Nephron progenitor cell (in vitro differentiated cells): ENCODE data around the gene USP6.
"Not testable (repeated sequence)": the region's sequence is repeated elsewhere in the genome, so short reads cannot be mapped to it uniquely, and the experiment has no call there.

Experiments
- DNase-seq: peaks from one replicate; pipeline ENCODE4 v3.0.0; 2021
- H3K27ac Mint-ChIP-seq: 2 replicates; pipeline ENCODE4 v1.8.0; 2021; ENCODE audit warnings: mild to moderate bottlenecking, moderate library complexity, mixed read lengths
- H3K27me3 Mint-ChIP-seq: 2 replicates; pipeline ENCODE4 v1.8.0; 2021; ENCODE audit warnings: mild to moderate bottlenecking, low read depth, mixed read lengths; ENCODE audit not compliant: poor library complexity
- H3K36me3 Mint-ChIP-seq: 2 replicates; pipeline ENCODE4 v1.8.0; 2021; ENCODE audit warnings: low read depth, mixed read lengths
- H3K4me1 Mint-ChIP-seq: 2 replicates; pipeline ENCODE4 v1.8.0; 2021; ENCODE audit warnings: mixed read lengths
- H3K4me3 Mint-ChIP-seq: 2 replicates; pipeline ENCODE4 v1.8.0; 2021; ENCODE audit warnings: mild to moderate bottlenecking, moderate library complexity, mixed read lengths
- H3K9me3 Mint-ChIP-seq: 2 replicates; pipeline ENCODE4 v1.8.0; 2021; ENCODE audit warnings: mild to moderate bottlenecking, moderate library complexity, mixed read lengths
- TF ChIP-seq, protein P1 (sequence below): fragments of 200-600 bp; sonication (generic); IDR thresholded peaks from 2 replicates; pipeline ENCODE4 v1.5.0; 2021; ENCODE audit warnings: antibody characterized with exemption

Gene USP6

DNA sequence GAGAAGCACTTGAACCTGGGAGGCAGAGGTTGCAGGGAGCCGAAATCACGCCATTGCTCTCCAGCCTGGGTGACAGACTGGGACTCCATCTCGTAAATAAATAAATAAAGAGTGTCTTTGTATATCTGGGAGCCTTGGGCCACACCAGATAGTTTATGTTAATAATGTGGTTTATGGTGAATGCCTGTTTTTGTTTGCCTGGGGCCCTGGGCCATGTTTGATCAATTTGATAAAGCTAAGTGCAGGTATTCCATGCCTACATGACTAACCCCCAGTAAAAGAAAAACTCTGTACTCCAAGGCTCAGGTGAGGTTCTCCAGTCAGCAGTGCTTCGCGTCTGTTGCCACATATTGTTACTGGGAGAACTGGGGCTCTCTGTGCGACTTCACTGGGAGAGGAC is 103.7 kb downstream of the USP6 start:
- no peak overlapping the region for H3K27ac Mint-ChIP-seq

DNA sequence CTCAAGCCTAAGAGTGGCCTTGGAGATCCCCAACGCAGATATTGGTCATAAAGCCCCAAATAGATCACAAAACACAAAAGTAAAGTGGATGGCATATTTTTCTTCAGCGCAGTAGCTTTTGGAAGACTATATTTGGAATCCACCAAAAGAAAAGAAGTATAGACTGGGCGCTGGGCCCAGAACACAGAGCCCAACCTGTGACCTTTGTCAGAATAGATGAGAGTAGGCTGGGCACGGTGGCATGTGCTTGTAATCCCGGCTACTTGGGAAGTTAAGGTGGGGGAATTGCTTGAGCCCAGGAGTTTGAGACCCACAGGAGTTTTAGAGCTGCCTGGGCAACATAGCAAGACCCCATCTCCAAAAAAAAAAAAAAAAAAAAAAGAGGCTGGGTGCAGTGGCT is 104.2 kb downstream of the USP6 start:
- TF ChIP-seq, protein P1, sequence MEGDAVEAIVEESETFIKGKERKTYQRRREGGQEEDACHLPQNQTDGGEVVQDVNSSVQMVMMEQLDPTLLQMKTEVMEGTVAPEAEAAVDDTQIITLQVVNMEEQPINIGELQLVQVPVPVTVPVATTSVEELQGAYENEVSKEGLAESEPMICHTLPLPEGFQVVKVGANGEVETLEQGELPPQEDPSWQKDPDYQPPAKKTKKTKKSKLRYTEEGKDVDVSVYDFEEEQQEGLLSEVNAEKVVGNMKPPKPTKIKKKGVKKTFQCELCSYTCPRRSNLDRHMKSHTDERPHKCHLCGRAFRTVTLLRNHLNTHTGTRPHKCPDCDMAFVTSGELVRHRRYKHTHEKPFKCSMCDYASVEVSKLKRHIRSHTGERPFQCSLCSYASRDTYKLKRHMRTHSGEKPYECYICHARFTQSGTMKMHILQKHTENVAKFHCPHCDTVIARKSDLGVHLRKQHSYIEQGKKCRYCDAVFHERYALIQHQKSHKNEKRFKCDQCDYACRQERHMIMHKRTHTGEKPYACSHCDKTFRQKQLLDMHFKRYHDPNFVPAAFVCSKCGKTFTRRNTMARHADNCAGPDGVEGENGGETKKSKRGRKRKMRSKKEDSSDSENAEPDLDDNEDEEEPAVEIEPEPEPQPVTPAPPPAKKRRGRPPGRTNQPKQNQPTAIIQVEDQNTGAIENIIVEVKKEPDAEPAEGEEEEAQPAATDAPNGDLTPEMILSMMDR: no peak
- no peak overlapping the region for H3K27ac Mint-ChIP-seq
- DNase-seq: no peak
- H3K36me3 Mint-ChIP-seq: peaks cover 28% of the 10 kb centered on the region
- no peaks in the 10 kb centered on the region for H3K9me3 Mint-ChIP-seq
- peaks cover 7% of the 10 kb centered on the region for H3K4me1 Mint-ChIP-seq
- H3K27me3 Mint-ChIP-seq: peaks cover 3% of the 10 kb centered on the region
- H3K4me3 Mint-ChIP-seq: no peak overlapping the region

More for the DNA sequence above, 103.7 kb downstream of the USP6 start:
- Mint-ChIP-seq H3K4me1 (peaks cover 2% of the 10 kb centered on the region), H3K9me3 (no peaks in the 10 kb centered on the region), H3K27me3 (peaks cover 3% of the 10 kb centered on the region), H3K4me3 (no peak overlapping the region), H3K36me3 (peaks cover 33% of the 10 kb centered on the region)
- TF ChIP-seq, protein P1: no peak
- no peak for DNase-seq

DNA sequence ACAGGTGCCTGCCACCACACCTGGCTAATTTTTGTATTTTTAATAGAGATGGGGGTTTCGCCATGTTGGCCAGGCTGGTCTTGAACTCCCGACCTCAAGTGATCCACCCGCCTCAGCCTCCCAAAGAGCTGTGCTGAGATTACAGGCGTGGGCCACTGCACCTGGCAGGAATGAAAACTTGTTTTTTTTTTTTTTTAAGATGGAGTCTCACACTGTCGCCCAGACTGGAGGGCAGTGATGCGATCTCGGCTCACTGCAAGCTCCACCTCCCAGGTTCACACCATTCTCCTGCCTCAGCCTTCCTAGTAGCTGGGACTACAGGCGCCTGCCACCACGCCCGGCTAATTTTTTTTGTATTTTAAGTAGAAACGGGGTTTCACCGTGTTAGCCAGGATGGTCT is 106.1 kb downstream of the USP6 start:
- H3K27me3 Mint-ChIP-seq, H3K9me3 Mint-ChIP-seq, DNase-seq, H3K27ac Mint-ChIP-seq, H3K4me3 Mint-ChIP-seq: not testable (repeated sequence)
- Mint-ChIP-seq H3K36me3 (peaks cover 29% of the 10 kb centered on the region), H3K4me1 (peaks cover 12% of the 10 kb centered on the region)
